Stimulated activated CD4-positive, alpha-beta T cell treated with anti-CD3 and anti-CD28 coated beads, Interleukin-4, amount 100 ng/mL, for 48 hours (primary cell): ENCODE results near the gene ABCB6.
"Not testable (repeated sequence)": the region's sequence is repeated elsewhere in the genome, so short reads cannot be mapped to it uniquely, and the experiment has no call there.

Experiments used
- DNase-seq, 2 donors: peaks; one replicate each; pipeline ENCODE4 v3.0.0-alpha.2; 2020; ENCODE audit warnings: low read depth in 2 of 2

ABCB6 gene

DNA sequence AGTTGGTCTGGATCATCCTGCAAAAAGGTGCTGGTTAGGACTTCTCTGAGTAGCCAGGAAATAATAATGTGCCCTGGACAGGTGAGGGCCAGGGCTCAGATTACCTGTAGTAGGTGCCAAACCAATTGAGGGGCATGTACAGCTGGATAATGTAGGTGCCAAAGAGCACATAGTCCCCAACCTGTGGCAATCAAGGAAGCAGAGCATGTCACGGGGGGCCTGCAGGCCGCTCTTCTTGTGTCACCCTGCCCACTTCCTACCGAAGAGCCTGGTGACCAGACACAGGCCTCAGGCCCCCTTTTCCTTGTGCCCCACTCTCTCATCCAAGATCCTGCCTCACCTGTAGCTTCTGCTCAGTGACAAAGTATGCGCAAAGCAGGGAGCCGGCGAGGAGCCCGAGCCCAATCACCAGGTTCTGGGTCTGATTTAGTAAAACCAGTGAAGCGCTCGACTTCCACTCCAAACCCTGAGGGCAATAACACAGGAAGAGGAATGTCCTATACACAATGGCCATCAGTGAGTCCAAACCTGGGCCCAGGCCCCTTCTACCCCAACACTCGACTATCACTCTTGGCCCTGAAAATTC lies 5.2 kb downstream of the ABCB6 start:
- no peak for DNase-seq

DNA sequence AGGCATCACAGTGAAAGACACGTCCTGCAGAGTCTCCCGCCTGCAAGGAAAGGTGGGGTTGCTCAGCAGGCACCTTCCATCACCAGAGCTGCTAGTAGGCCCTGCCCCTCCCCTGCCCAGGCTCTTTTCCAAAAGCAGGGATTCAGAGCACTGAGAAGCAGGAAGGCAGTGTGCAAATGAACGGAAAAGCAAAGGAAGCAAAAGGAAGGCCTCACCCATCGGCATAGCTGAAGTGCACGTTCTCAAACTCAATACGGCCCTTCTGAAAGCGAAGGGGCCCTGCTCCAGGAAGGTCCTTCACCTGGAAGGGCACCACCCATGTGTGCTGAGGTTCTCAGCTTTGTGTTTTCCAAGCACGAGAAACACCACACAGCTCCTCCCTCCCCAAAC lies 5.7 kb downstream of the ABCB6 start:
- no peak for DNase-seq

GRCh38 chr2:219210886-219211362 lies 7.8 kb downstream of the ABCB6 start:
- DNase-seq = no peak

DNA sequence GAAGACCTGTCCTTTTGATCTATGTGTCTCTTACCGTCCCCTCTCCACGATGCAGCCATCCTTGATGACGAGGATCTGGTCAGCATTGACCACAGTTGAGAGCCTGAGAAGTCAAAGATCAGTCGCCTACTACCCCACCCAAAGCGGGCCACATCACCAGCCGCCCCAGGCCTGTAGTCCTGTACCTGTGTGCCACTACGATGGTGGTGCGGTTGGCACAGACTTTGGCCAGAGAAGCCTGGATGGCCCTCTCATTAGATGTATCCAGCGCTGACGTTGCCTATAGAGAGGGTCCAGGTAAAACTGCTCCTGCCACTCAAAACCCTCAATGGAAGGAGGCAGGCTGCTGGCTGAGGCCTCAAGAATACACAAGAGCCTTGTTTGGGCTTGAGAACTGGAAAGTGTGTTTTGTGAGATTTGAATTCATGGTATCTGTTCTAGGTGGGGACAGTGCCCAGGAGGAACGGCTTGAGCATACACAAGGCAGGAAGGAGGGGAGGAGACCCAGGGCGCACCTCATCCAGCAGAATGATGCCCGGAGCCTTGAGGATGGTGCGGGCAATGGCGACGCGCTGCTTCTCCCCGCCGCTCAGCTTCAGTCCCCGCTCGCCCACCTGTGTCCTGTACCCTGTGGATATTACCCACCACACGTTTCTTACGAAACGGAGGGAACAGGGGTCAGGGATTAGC lies 8.4 kb downstream of the ABCB6 start:
- DNase-seq = no peak

DNA sequence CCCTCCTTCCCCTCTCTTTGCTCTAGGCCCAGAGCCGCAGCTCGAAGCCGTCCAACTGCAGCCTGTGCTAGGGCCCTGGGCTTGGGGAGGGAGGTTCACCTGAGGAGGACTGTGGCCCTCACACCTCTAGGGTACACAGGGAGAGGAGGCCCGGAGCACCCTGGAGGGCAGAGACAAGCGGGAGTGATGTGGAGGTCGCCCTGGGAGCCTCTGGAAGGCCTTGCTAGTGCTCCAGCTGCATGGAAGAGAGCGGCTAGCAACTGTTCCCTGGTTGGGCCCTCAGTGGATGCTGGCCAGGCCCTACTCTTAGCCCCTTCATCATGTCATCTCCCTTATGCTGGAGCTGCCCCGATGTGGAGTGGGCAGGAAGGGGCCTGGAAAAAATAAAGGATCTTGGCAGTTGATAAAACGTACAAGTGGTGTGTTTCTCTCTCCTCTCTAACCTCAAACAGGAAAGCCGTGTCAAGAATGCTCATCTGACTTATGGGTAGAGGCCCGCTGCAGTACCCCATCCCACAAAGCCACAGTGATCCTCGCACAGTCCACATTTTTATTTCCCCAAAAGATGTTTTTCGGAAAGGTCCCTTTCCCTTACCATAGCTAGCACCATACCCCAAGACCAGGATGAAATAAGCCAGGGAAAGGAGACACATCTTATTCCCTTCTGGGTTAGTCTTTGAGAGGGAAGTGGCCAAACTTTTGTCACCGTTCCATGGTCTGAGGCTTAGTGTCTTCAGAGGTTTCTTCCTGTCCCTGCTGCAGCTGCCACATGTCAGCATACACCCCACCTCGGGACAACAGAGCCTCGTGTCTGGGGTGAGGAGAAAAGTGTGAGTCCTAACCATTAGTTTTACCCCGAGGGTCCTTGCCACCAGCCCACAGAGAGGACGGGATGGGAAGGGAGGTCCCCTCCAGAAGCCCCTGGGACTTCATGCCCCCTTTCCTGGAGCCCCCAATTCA lies 9.2 kb downstream of the ABCB6 start:
- no peak for DNase-seq

- no peak for DNase-seq
These were observed 10.6 kb downstream of the ABCB6 start for GRCh38 chr2:219207884-219208740.

DNA sequence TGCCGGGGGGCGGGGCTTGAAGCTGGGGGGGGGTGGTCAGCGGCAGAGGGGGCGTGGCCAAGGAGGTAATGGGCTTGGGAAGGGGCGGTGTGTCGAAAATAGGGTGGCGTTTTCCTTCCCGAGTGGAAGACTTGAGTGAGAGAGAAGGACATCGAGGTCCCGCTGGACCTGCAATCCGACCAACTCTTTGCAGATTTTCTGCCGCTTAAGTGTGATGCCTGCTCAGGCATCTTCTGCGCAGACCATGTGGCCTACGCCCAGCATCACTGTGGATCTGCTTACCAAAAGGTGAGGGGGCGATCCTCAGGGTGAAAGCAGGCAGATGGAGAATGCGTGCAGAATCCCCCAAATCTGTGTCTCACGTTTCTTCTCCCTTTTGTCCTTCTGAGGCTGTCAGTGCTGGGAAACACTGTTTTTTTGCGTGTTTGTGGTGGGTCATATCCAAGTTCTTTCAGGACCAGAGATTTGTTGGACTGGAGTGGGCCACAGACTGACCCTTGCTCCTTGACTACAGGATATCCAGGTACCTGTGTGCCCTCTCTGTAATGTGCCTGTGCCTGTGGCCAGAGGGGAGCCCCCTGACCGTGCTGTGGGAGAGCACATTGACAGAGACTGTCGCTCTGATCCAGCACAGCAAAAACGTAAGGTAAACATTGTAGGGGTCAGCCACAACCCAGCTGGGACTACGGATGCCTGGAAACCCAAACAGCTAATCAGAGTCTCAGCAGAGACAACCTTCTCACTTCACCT lies 11.4 kb downstream of the ABCB6 start:
- no peak for DNase-seq

GRCh38 chr2:219206328-219207133 lies 12.2 kb downstream of the ABCB6 start, which contains the start of gene ZFAND2B:
Gene ZFAND2B (plus strand): TSS chr2:219206782. CDS start chr2:219206988, 206 bp downstream.
- DNase-seq = peak; percentile 91 to 94

- no peak for DNase-seq
These were observed 12.8 kb downstream of the ABCB6 start for GRCh38 chr2:219205981-219206327.

GRCh38 chr2:219205165-219205538 lies 13.6 kb downstream of the ABCB6 start:
- DNase-seq = no peak

- DNase-seq = no peak
These were observed 14.2 kb downstream of the ABCB6 start for GRCh38 chr2:219204425-219205164.

- DNase-seq = not testable (repeated sequence)
These were observed 17.4 kb downstream of the ABCB6 start for GRCh38 chr2:219201331-219201730.

DNA sequence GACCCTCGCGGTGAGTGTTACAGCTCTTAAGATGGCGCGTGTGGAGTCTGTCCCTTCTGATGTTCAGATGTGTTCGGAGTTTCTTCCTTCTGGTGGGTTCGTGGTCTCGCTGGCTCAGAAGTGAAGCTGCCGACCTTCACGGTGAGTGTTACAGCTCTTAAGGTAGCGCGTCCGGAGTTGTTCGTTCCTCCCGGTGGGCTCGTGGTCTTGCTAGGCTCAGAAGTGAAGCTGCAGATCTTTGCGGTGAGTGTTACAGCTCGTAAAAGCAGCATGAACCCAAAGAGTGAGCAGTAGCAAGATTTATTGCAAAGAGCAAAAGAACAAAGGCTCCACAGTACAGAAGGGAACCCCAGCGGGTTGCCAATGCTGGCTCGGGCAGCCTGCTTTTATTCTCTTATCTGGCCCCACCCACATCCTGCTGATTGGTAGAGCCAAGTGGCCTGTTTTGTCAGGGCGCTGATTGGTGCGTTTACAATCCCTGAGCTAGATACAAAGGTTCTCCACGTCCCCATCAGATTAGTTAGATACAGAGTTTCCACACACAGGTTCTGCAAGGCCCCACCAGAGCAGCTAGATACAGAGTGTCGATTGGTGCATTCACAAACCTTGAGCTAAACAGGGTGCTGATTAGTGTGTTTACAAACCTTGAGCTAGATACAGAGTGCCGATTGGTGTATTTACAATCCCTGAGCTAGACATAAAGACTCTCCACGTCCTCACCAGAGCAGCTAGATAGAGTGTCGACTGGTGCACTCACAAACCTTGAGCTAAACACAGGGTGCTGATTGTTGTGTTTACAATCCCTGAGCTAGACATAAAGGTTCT lies 18.0 kb downstream of the ABCB6 start:
- DNase-seq = not testable (repeated sequence)

- no peak for DNase-seq
These were observed 19.1 kb downstream of the ABCB6 start for GRCh38 chr2:219199470-219200211.

DNA sequence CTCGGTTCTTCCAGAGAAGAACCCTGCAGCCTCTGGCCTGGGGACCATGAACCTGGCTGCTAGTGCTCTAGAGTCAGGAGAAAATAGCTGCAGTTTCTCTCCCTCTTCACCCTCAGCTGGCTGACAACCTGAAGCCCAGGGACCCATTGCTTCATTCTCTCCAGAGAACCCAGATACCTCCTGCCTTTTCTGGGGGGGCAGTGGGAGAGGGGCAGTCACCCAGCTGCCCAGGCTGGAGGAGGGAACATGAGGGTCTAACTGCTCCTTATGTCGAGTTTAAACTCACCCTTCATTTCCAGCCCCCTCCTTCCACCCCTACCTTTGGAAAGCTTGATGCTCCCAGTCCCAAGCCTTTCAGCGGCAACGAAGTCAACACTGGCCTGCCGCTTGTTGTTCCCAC lies 19.8 kb downstream of the ABCB6 start:
- no peak for DNase-seq

DNA sequence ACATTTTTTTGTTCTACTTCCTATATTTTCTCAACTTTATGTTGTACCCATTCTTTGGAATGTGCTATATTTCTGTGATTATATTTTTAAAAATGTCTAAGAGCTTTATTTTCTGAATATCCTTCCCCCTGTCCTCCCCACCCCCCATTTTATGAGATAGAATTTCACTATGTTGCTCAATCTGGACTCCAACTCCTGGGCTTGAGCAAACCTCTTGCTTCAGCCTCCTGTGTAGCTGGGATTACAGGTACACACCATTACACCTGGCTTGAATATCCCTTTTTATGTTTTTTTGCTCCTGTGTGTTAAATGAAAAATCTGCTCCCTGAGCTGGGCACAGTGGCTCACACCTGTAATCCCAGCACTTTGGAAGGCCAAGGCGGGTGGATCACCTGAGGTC lies 21.4 kb downstream of the ABCB6 start:
- no peak for DNase-seq

DNA sequence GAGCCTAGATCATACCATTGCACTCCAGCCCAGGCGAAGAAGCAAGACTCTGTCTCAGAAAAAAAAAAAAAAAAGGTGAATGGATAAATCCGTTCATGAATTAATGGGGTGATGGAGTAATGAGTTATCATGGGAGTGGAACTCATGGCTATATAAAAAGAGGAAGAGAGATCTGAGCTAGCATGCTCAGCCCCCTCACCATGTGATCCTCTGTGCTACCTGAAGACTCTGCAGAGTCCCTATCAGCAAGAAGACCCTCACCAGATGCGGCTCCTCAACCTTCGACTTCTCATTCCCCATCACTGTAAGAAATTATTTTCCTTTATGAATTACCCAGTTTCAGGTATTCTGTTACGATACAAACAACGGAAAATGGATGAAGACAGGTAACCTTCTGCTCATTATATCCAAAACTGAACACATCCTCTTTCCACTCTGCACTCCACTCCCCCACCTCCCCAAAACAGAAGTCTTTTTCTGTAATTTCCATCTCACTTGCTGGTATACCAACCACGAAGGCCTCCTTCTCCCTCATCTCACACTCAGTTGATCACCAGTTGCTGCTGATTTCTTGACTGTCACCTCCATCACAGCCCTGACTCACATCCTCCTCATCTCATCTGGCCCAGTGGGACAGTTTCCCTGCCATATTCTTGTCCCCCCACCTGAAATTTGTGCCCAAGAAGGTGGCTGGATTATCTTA lies 31.9 kb downstream of the ABCB6 start:
- no peak for DNase-seq
